Tibial nerve (tissue), 4 donors: ENCODE results near the gene TPRKB.

Experiments used
- CTCF ChIP-seq, 5 experiments: fragments of 200-600 bp in 3 of 5; fragments of 450-650 bp in 2 of 5; sonication (generic) in 3 of 5; IDR thresholded peaks; one replicate each; pipeline ENCODE4 v1.5.1; 2016 to 2019; ENCODE audit warnings: antibody characterized with exemption in 5 of 5, mild to moderate bottlenecking in 3 of 5, moderate library complexity in 2 of 5
- EP300 ChIP-seq, 2 donors: sonication (generic); formaldehyde crosslinking; IDR thresholded peaks; one replicate each; pipeline ENCODE4 v1.6.1; 2017; ENCODE audit warnings: antibody characterized with exemption in 2 of 2, mild to moderate bottlenecking in 1 of 2
- POLR2A ChIP-seq, 2 donors: fragments of 450-650 bp; IDR thresholded peaks; one replicate each; pipeline ENCODE4 v1.6.1; 2017; ENCODE audit warnings: antibody characterized with exemption in 2 of 2, mild to moderate bottlenecking in 2 of 2, moderate library complexity in 2 of 2

- TF ChIP-seq CTCF (IDR thresholded peaks at IDR 0.05) (no peak), POLR2A (IDR thresholded peaks at IDR 0.05) (no peak), EP300 (IDR thresholded peaks at IDR 0.05) (no peak)
These were observed 29.8 kb upstream of the TPRKB start for GRCh38 chr2:73766994-73767393.
